Adipocyte (in vitro differentiated cells): ENCODE data around the gene SLC47A2.

Experiments used
- DNase-seq: peaks from one replicate; pipeline ENCODE4 v3.0.0-alpha.2; 2015; ENCODE audit warnings: low read depth
- H3K27me3 ChIP-seq: replicated peaks from 2 replicates; pipeline ENCODE4 v1.7.0; 2013; ENCODE audit warnings: mild to moderate bottlenecking, low read length, moderate library complexity; ENCODE audit not compliant: control insufficient read depth, insufficient read depth
- H3K36me3 ChIP-seq: 2 replicates; pipeline ENCODE4 v1.7.0; 2013; ENCODE audit warnings: low read length, mild to moderate bottlenecking, moderate library complexity; ENCODE audit not compliant: control insufficient read depth, insufficient read depth, severe bottlenecking
- H3K4me1 ChIP-seq: 2 replicates; pipeline ENCODE4 v1.7.0; 2013; ENCODE audit warnings: mild to moderate bottlenecking, low read length, moderate library complexity; ENCODE audit not compliant: control insufficient read depth, insufficient read depth
- H3K4me3 ChIP-seq: 2 replicates; pipeline ENCODE4 v1.7.0; 2013; ENCODE audit warnings: mild to moderate bottlenecking, low read length, moderate library complexity
- H3K9ac ChIP-seq: 2 replicates; pipeline ENCODE4 v1.7.0; 2013; ENCODE audit warnings: mild to moderate bottlenecking, low read length, moderate library complexity
- H3K9me3 ChIP-seq: 2 replicates; pipeline ENCODE4 v1.7.0; 2013; ENCODE audit warnings: mild to moderate bottlenecking, low read length, moderate library complexity; ENCODE audit not compliant: control insufficient read depth

The SLC47A2 gene

DNA sequence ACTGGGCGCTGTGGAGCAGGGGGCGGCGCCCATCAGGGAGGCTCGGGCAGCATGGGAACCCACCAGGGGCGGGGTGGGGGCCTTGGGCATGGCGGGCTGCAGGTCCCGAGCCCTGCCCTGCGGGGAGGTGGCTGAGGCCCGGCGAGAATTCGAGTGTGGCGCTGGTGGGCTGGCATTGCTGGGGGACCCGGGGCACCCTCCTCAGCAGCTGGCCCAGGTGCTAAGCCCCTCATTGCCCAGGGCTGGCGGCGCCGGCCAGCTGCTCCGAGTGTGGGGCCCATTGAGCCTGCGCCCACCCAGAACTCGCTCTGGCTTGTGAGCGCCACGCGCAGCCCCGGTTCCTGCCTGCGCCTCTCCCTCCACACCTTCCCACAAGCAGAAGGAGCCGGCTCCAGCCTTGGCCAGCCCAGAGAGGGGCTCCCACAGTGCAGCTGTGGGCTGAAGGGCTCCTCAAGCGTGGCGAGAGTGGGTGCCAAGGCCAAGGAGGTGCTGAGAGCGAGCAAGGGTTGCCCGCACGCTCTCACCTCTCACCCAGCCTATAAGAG lies 62.0 kb downstream of the SLC47A2 start:
- Histone ChIP-seq H3K27me3 (no peaks in the 10 kb centered on the region), H3K9me3 (no peaks in the 10 kb centered on the region), H3K4me1 (peaks cover 32% of the 10 kb centered on the region), H3K9ac (no peak overlapping the region), H3K4me3 (no peak overlapping the region), H3K36me3 (peaks cover 50% of the 10 kb centered on the region)
- DNase-seq, result no peak

DNA sequence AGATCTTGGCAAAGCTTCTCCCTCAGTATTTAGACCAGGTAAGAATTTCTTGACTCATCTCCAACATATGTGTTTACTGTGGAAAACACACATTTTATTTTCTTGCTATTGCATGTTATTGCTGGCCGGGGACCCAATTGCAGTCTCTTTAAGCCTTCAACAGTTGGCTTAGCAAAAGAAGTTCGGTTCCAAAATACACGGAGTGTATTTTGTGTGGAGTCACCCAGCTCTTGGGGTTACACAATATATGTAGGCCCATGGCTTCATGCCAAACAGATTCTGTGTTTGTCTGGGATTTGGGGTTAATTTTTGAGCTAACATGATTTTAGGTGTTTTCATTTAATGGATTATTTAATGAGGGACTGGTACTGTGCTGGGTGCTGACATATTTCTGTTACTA lies 63.8 kb downstream of the SLC47A2 start:
- H3K4me3 ChIP-seq, result peak overlapping the region; percentile 97
- H3K9me3 ChIP-seq, result no peaks in the 10 kb centered on the region
- no peaks in the 10 kb centered on the region for H3K27me3 ChIP-seq
- H3K9ac ChIP-seq, result peak overlapping the region; percentile 56
- peaks cover 40% of the 10 kb centered on the region for H3K36me3 ChIP-seq
- peaks cover 37% of the 10 kb centered on the region for H3K4me1 ChIP-seq
- peak; percentile 41 for DNase-seq

DNA sequence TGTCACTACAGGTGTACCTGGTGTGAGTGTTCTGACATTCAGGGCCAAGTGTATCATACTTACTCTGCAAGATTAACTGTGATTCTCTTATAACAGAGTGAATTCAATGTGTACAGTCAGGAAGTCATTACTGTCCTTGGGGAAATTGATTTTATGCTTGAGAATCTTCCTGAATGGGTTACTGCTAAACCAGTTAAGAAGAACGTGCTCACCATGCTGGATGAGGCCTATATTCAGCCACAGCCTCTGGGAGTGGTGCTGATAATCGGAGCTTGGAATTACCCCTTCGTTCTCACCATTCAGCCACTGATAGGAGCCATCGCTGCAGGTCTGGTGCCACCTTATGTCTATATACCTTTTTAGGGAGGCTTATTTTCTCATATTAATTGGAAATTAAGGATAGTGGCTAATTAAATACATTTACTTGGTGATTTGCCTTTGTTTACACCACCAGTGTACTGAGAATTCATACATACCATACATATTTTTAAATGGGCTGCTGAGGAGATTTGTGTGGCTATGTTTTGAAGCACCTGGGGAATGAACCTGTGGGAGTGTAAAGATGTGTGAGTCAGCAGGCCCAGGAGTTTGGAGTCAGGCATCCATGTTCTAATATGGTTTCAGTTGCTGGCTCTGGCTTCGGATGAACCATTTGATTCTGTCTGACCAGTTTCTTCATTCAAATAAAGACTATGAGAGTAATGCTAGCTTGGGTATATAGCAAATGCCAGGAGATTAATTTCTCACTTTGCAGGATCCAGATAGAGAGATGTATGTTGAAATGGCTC lies 64.7 kb downstream of the SLC47A2 start:
- peak overlapping the region; percentile 97 for H3K4me3 ChIP-seq
- peak; percentile 26 for DNase-seq
- H3K9me3 ChIP-seq, result no peaks in the 10 kb centered on the region
- H3K36me3 ChIP-seq, result peaks cover 32% of the 10 kb centered on the region
- peak overlapping the region; percentile 56 for H3K9ac ChIP-seq
- H3K4me1 ChIP-seq, result peaks cover 44% of the 10 kb centered on the region
- no peaks in the 10 kb centered on the region for H3K27me3 ChIP-seq

DNA sequence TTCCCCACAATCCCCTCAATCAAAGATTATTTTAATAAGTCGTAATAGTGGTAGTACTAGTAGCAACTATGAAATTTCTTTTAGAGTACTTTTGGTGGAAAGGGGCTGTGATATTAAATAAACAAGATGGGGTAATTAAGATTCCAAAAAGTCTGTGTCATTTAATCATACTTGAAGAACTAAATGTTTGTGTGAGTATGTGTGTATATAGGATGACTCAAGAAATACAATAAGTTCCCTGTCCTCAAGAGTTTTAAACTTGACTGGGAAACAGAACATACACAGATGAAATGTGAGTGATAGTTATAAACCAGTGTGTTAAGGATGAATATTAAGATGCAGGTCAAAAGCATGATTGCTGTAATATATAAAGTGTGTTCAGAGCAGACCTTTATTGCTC lies 65.6 kb downstream of the SLC47A2 start:
- peak; percentile 54 for DNase-seq
- no peaks in the 10 kb centered on the region for H3K9me3 ChIP-seq
- H3K4me1 ChIP-seq, result peaks cover 52% of the 10 kb centered on the region
- peak overlapping the region; percentile 56 for H3K9ac ChIP-seq
- peaks cover 24% of the 10 kb centered on the region for H3K36me3 ChIP-seq
- peak overlapping the region; percentile 97 for H3K4me3 ChIP-seq
- no peaks in the 10 kb centered on the region for H3K27me3 ChIP-seq

DNA sequence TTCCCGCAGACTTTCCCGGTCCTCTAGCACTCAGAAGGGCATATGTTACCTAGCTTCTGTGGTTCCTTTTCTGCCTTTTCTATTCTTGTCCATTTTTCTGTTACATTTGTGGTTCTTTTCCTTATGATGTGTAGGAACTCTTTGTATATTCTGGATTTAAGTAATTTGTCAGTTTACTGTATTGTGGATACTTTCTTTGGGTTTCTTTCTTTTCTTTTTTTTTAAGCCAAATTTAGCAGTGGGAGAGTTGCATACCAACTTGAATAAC lies 67.2 kb downstream of the SLC47A2 start:
- Histone ChIP-seq H3K9me3 (no peaks in the 10 kb centered on the region), H3K36me3 (peaks cover 10% of the 10 kb centered on the region), H3K27me3 (no peaks in the 10 kb centered on the region), H3K4me3 (peak overlapping the region; percentile 97), H3K4me1 (peaks cover 68% of the 10 kb centered on the region), H3K9ac (peak overlapping the region; percentile 94)
- no peak for DNase-seq

DNA sequence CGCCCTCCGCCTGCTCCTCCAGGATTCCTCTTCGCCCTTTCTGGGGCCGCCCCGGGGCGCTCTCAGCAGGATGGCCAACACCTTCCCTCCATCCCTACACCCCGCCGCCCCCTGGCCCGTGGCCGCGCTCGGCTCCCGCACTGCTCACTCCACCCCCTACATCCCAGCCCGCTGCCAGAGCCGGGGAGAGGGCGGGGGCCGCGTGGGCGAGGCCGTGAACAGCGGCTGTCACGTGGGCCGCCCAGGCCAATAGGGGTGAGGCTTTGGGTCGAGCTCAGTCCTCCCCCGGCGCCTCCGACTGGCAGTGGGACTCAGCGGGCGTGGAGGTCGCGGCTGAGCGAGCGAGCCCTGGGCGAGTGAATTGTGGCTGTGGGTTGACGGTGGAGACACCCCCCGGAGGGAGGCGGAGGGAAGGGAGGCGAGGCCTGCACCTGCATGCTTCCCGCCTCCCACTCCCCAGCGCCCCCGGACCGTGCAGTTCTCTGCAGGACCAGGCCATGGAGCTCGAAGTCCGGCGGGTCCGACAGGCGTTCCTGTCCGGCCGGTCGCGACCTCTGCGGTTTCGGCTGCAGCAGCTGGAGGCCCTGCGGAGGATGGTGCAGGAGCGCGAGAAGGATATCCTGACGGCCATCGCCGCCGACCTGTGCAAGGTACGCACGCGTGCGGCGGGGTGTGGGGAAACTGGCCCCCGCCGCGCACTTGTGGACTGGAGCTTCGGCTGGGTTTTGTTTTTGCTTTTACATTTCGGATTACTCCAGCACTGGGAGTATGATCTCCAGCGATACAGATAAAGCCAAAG lies 67.7 kb downstream of the SLC47A2 start, which contains the start of gene ALDH3A2:
Gene ALDH3A2 (plus strand): TSS at position 277 of the 799 bp plus-strand sequence. CDS start 221 bp downstream, at position 498.
- no peaks in the 10 kb centered on the region for H3K27me3 ChIP-seq

DNA sequence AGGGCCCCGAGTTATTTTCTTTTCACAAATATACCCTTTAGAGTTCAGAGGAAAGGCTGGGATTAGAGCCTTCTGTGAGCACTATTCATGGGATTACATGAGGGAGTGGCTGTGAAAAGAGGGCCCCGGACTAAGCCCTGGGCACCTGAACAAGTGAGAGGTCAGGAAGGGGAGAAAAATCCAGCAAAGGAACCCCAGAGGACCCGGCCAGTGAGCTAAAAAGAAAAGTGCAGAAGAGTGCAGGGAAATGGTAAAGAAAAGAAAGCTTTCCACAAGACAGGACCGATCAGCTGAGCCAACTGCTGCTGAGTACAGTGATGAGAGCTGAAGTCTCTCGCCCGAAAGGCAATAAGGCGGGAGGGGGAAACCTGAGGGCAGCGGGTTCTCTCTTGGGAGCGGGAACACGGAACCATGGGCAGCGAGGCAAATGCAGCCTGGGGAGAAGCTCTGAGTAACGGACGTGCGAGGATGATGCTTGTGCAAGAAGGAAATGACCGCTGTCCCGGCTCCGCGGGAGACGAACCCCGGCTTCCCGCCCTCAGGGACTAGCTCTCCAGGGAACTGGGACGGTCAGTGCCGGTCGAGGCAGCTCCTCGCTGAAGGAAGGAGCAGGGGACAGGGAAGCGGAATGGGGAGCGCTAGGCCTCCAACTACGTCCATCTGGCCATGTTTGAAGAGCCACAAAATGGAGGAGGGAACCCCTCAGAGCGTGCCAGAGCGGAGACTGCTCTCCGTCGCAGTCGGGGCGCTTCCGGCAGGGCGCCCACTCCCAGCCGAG lies 68.5 kb downstream of the SLC47A2 start:
- H3K36me3 ChIP-seq, result no peaks in the 10 kb centered on the region
- no peaks in the 10 kb centered on the region for H3K9me3 ChIP-seq
- H3K4me3 ChIP-seq, result peak overlapping the region; percentile 97
- H3K4me1 ChIP-seq, result peaks cover 72% of the 10 kb centered on the region
- H3K9ac ChIP-seq, result peak overlapping the region; percentile 94
- no peaks in the 10 kb centered on the region for H3K27me3 ChIP-seq
- DNase-seq, result peak; percentile 82

More for the DNA sequence above, 67.7 kb downstream of the SLC47A2 start, which contains the start of gene ALDH3A2:
- DNase-seq, result peak; percentile 97
- Histone ChIP-seq H3K36me3 (peaks cover 6% of the 10 kb centered on the region), H3K9me3 (no peaks in the 10 kb centered on the region), H3K4me3 (peak within 1 kb of the TSS; percentile 97), H3K4me1 (peaks cover 73% of the 10 kb centered on the region), H3K9ac (peak within 1 kb of the TSS; percentile 94)

DNA sequence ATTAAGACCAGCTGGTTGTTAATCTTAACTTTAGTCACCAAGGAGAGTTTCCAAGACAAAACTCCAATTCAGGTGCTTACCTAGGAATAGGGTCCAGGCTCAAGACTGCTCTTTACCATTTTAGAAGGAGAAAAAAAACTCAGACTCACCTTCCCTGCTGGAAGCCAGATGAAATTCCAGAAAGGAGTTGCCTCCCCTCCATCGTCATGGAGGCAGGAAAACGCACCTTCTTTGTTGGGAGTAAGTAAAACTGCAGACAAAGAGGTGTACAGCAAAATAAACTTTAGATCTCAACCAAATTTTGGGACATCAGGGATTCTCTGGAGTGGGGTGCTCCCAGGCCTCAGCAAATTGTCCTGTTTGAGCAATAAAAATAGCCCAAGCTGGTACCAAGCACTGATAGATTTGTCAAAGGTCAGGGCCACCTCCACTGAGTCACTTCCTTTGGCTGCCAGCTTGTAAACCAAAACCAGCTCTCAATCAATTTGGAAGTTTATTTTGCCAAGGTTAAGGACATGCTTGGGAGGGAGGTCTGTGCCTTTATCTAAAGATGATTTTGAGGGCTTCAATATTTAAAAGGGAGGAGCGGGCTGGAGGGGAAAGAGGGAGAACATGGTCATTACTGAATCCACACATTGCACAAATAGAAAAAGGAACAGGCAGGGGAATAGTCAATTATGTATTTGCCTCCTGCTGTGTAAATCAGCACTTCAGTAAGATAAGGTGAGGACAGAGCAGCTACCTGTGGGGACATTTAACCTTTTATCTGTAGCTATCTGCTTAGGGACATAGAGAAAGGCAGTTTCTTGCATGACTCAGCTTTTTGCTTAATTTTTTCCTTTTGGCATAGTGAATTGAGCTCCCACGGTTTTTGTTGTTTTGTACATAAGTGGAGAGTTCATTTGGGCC lies 69.3 kb downstream of the SLC47A2 start:
- Histone ChIP-seq H3K9me3 (no peaks in the 10 kb centered on the region), H3K9ac (peak overlapping the region; percentile 94), H3K4me3 (peak overlapping the region; percentile 97), H3K27me3 (no peaks in the 10 kb centered on the region), H3K4me1 (peaks cover 64% of the 10 kb centered on the region), H3K36me3 (no peaks in the 10 kb centered on the region)
- peak; percentile 35 for DNase-seq

DNA sequence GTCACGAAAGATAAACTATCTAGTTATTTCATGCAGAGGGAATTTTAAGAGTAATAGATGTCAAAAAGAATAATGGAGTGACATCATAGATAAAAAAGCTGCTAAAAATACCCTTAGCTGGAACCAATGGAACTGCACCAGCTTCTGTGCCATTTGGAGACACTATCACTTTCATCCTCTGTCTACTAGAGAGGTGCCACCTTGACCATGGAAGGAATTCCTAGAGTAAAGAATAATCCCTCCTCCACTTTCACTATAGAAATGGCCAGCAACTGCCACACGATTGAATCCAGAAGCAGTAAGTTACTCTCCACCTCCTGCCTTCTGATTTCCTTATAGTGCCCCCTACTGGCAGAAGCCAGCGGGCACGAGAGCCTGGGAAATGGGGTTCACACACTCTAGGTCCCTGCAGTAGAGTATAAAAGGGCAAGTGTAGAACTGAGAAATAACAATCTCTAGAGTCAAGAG lies 70.6 kb downstream of the SLC47A2 start:
- DNase-seq, result no peak
- H3K4me1 ChIP-seq, result peaks cover 51% of the 10 kb centered on the region

More for the DNA sequence above, 70.6 kb downstream of the SLC47A2 start:
- Histone ChIP-seq H3K27me3 (no peaks in the 10 kb centered on the region), H3K9me3 (no peaks in the 10 kb centered on the region), H3K9ac (no peak overlapping the region), H3K4me3 (no peak overlapping the region), H3K36me3 (no peaks in the 10 kb centered on the region)
